ENCODE measurements around the gene SOST.

The SOST gene

GRCh38 chr17:43741636-43742035 is 17.0 kb downstream of the SOST start:
- DNase-seq (ENCODE audit: low read depth) = no peak
- TF ChIP-seq CTCF (IDR thresholded peaks at IDR 0.05; ENCODE audit: control insufficient read depth, extremely low read depth, insufficient read depth) = no peak
- H3K4me3 ChIP-seq (ENCODE audit: low read depth, low read length) = no peak overlapping the region

GRCh38 chr17:43740541-43740940 is 18.1 kb downstream of the SOST start:
- TF ChIP-seq CTCF (IDR thresholded peaks at IDR 0.05; ENCODE audit: control insufficient read depth, extremely low read depth, insufficient read depth) = no peak
- H3K4me3 ChIP-seq (ENCODE audit: low read depth, low read length) = no peak overlapping the region
- DNase-seq (ENCODE audit: low read depth) = no peak

- no peak for DNase-seq (ENCODE audit: low read depth)
- no peak for TF ChIP-seq CTCF (IDR thresholded peaks at IDR 0.05; ENCODE audit: control insufficient read depth, extremely low read depth, insufficient read depth)
These were observed 20.9 kb downstream of the SOST start for GRCh38 chr17:43737722-43738121.

GRCh38 chr17:43736389-43736788 is 22.2 kb downstream of the SOST start:
- no peak for DNase-seq (ENCODE audit: low read depth)
- H3K4me3 ChIP-seq (ENCODE audit: low read depth, low read length) = no peak overlapping the region
- TF ChIP-seq CTCF (IDR thresholded peaks at IDR 0.05; ENCODE audit: control insufficient read depth, extremely low read depth, insufficient read depth) = no peak

More at GRCh38 chr17:43737722-43738121, 20.9 kb downstream of the SOST start:
- H3K4me3 ChIP-seq (ENCODE audit: low read depth, low read length) = no peak overlapping the region

DNA sequence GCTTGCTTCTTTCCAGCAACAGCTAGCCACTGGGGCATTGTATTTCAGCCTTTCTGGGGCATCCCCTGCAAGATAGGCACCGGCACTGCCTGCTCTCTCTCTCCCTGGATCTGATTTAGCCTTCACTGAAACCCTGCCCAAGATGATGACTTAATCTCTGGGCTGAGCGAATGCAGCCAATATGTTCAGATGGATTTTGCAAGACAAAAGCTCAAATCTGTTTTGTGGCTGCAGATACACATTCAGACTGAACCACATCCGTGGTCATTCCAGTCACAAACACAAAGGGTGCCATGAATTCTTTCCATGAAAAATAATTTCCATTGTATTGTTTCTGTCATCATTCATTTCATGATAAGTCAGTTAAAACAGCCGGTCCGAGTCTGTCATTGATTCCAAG is 24.2 kb downstream of the SOST start:
- no peak overlapping the region for H3K4me3 ChIP-seq (ENCODE audit: low read depth, low read length)
- no peak for TF ChIP-seq CTCF (IDR thresholded peaks at IDR 0.05; ENCODE audit: control insufficient read depth, extremely low read depth, insufficient read depth)
- no peak for DNase-seq (ENCODE audit: low read depth)

DNA sequence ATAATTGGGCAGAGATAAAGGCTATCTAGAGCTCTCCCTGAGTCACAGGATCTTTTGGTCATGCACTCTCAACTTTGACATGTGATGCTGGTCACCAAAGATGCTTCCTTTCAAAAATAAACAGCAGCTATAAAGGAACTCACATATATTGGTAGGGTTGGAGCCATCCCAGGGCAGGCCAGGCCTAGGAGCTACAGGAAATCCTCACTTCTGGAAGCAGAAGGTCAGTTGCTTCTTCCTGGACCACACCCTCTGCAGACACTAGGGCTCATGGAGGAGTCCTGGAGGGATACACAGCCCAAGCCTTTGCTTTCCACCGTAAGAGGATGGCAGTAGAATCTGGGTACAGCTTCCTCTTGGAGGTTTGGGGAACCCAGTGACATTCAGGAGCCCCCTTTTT is 24.6 kb downstream of the SOST start:
- H3K4me3 ChIP-seq (ENCODE audit: low read depth, low read length) = no peak overlapping the region
- TF ChIP-seq CTCF (IDR thresholded peaks at IDR 0.05; ENCODE audit: control insufficient read depth, extremely low read depth, insufficient read depth) = no peak
- DNase-seq (ENCODE audit: low read depth) = no peak

DNA sequence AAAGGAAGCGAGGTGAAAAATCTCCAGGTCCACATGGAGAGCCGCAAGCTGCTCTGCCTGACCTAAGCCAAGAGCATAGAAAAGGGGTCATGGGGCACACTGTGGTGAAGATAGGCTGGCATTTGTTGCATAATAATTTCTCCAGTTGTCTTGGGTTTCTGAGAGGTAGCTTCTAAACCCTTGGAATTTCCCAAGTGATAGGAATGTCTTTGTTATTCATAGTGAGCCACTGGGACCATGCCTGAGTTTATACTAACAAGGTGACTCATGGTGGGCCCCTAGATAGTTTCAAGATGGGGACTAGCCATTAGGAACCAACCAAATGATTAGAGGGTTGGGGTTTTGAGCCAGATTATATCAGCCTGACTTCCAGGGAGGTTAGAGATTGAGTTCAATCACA is 25.6 kb downstream of the SOST start:
- H3K4me3 ChIP-seq (ENCODE audit: low read depth, low read length) = no peak overlapping the region
- DNase-seq (ENCODE audit: low read depth) = no peak
- TF ChIP-seq CTCF (IDR thresholded peaks at IDR 0.05; ENCODE audit: control insufficient read depth, extremely low read depth, insufficient read depth) = no peak
